Left colon (tissue), 2 donors: ENCODE results near the gene OPN4. TPM values are rescaled to one million over a fixed set of nuclear protein-coding genes. Genes with fewer than 3 reads are reported as not detected.
"Not testable (repeated sequence)": the region's sequence is repeated elsewhere in the genome, so short reads cannot be mapped to it uniquely, and the experiment has no call there.

Source experiments
- ATAC-seq: fragments of 200-7000 bp; cut with Tn5 transposase; one replicate; pipeline ENCODE4 v1.9.1; 2020; ENCODE audit warnings: mild to moderate bottlenecking, moderate library complexity
- DNase-seq, 2 donors: peaks; one replicate each; pipeline ENCODE4 v3.0.0-alpha.2; 2020
- intact Hi-C, 2 donors: fragments of 100-400 bp; cut with DNase I in 1 of 2; cut with micrococcal nuclease in 1 of 2; formaldehyde crosslinking; loops; one replicate each; pipeline versions ENCODE4 v1.11.2 to v1.14.0; 2022; cut with DNase I, micrococcal nuclease
- long read RNA-seq: library from polyadenylated mRNA; unstranded; transcript quantifications from one replicate; pipeline ENCODE4 v2.0.0, GENCODE V29; 2021
- total RNA-seq, 2 donors: library from RNA; stranded (reverse); fragmentation: NEBNext Ultra II Directional; extraction: Animal tissue kit (Norgen Biotek cat#: 25700); gene quantifications; one replicate each; pipeline ENCODE4 v1.2.1, GENCODE V29; 2021
- donor health status: DM: no; HTN: no; CAD: no.
- donor health status: DM: yes; HTN: yes; CAD: no.

The OPN4 gene
- total RNA-seq = under 1 TPM; 0.15 to 0.20 TPM
- long read RNA-seq = 0 reads

GRCh38 chr10:86654411-86655172 lies at the start of gene OPN4:
TSS of gene OPN4 (plus strand) at chr10:86654547. CDS start at chr10:86654784, 237 bp downstream.
- no peak for ATAC-seq
- intact Hi-C loops = no loop called here
- DNase-seq = peak; percentile 1 to 17

GRCh38 chr10:86607674-86608073 lies 46.7 kb upstream of the OPN4 start:
- ATAC-seq (no peak), DNase-seq (no peak)
- intact Hi-C loops = no loop called here

GRCh38 chr10:86609920-86610319 lies 44.4 kb upstream of the OPN4 start:
- intact Hi-C loops = no loop called here
- ATAC-seq = no peak
- no peak for DNase-seq

GRCh38 chr10:86611386-86611785 lies 43.0 kb upstream of the OPN4 start:
- intact Hi-C loops = no loop called here
- ATAC-seq (no peak), DNase-seq (no peak)

- no peak for ATAC-seq
- intact Hi-C loops = no loop called here
- no peak for DNase-seq
Measured at GRCh38 chr10:86613096-86613495, 41.3 kb upstream of the OPN4 start.

- intact Hi-C loops = no loop called here
- ATAC-seq (no peak), DNase-seq (no peak)
Measured at GRCh38 chr10:86613905-86614304, 40.4 kb upstream of the OPN4 start.

- intact Hi-C loops = no loop called here
- DNase-seq = no peak
- ATAC-seq = no peak
Measured at GRCh38 chr10:86614853-86615252, 39.5 kb upstream of the OPN4 start.

GRCh38 chr10:86617278-86617677 lies 37.1 kb upstream of the OPN4 start:
- DNase-seq, ATAC-seq, intact Hi-C loops: not testable (repeated sequence)

GRCh38 chr10:86628311-86628710 lies 26.0 kb upstream of the OPN4 start:
- no peak for DNase-seq
- intact Hi-C loops = no loop called here
- no peak for ATAC-seq

GRCh38 chr10:86630079-86630478 lies 24.3 kb upstream of the OPN4 start:
- DNase-seq (no peak), ATAC-seq (no peak)
- intact Hi-C loops = no loop called here

- peak in 1 of 2 donors; percentile 44 for DNase-seq
- intact Hi-C loops = no loop called here
Measured at GRCh38 chr10:86632009-86632800, 22.1 kb upstream of the OPN4 start.

GRCh38 chr10:86632951-86633350 lies 21.4 kb upstream of the OPN4 start:
- ATAC-seq (no peak), DNase-seq (no peak)
- intact Hi-C loops = no loop called here

More at GRCh38 chr10:86632009-86632800, 22.1 kb upstream of the OPN4 start:
- ATAC-seq = peak; percentile 83

- no peak for DNase-seq
- ATAC-seq = peak; percentile 70
- intact Hi-C loops = no loop called here
Measured at GRCh38 chr10:86635402-86635801, 18.9 kb upstream of the OPN4 start.

GRCh38 chr10:86636311-86636710 lies 18.0 kb upstream of the OPN4 start:
- ATAC-seq = no peak
- no peak for DNase-seq
- intact Hi-C loops = no loop called here

- no peak for DNase-seq
- intact Hi-C loops = no loop called here
- no peak for ATAC-seq
Measured at GRCh38 chr10:86642021-86642420, 12.3 kb upstream of the OPN4 start.

GRCh38 chr10:86642499-86642898 lies 11.8 kb upstream of the OPN4 start:
- DNase-seq (no peak), ATAC-seq (no peak)
- intact Hi-C loops = no loop called here

GRCh38 chr10:86644152-86644793 lies 10.1 kb upstream of the OPN4 start:
- intact Hi-C loops = no loop called here
- DNase-seq (peak in 1 of 2 donors; percentile 18), ATAC-seq (no peak)

- intact Hi-C loops = no loop called here
- ATAC-seq = no peak
- peak in 1 of 2 donors; percentile 14 for DNase-seq
Measured at GRCh38 chr10:86644794-86645445, 9.4 kb upstream of the OPN4 start.

- ATAC-seq, intact Hi-C loops, DNase-seq: not testable (repeated sequence)
Measured at GRCh38 chr10:86645621-86646165, 8.7 kb upstream of the OPN4 start.
